ENCODE data around the gene KIF21B.

The KIF21B gene

DNA sequence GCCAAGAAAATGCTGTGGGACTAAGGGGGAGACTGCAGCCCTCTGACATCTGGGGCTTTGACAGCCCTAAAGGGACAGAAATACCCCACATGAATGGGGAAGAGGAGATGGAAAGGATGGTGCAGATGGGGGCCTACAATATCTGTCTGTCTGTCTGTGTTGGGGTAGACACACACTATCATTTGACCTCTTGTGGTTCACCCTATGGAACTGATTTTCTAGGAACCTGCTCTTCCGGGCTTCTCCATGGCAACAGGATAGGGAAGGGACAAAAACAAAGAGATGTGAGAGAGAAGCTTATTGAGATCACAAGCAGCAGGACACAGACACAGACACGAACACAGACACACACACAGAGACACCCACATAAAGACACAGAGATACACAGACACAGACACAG, 17.1 kb downstream of the KIF21B start:
- Histone ChIP-seq H3K27ac (ENCODE audit: low read length) (no peak overlapping the region), H3K4me3 (ENCODE audit: low read depth in 1 of 2, low read length in 2 of 2) (no peak overlapping the region), H3K27me3 (ENCODE audit: low read depth, low read length) (no peaks in the 10 kb centered on the region), H3K4me1 (ENCODE audit: control insufficient read depth in 1 of 2, insufficient read depth in 2 of 2, low read length in 2 of 2) (no peaks in the 10 kb centered on the region), H3K36me3 (ENCODE audit: control insufficient read depth in 1 of 2, insufficient read depth in 2 of 2, low read length in 2 of 2) (peaks cover 0 to 4% of the 10 kb centered on the region in 2 donors), H3K9me3 (ENCODE audit: control insufficient read depth in 1 of 2, low read length in 2 of 2) (no peaks in the 10 kb centered on the region)

DNA sequence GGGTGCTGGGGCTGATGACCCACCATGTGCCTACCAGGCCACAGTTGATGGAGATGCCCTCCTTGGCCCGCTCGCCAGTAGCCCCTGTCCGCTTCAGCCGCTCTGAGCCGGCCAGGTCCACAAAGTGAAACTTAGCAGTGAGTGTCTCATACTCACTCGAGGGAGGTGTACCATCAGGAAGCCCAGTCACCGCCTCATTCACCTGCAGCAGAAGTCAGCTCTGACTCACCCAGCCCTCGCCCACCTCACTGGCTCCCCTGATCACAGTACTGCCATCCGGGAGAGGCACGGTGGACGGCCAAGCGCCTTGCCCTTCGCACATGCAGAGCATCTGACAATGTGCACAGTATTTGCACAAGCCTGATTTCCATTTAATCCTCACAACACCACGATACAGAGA, 18.8 kb downstream of the KIF21B start:
- Histone ChIP-seq H3K36me3 (ENCODE audit: control insufficient read depth in 1 of 2, insufficient read depth in 2 of 2, low read length in 2 of 2) (peaks cover 4 to 7% of the 10 kb centered on the region in 2 donors), H3K27me3 (ENCODE audit: low read depth, low read length) (no peaks in the 10 kb centered on the region), H3K4me1 (ENCODE audit: control insufficient read depth in 1 of 2, insufficient read depth in 2 of 2, low read length in 2 of 2) (no peaks in the 10 kb centered on the region), H3K27ac (ENCODE audit: low read length) (no peak overlapping the region), H3K4me3 (ENCODE audit: low read depth in 1 of 2, low read length in 2 of 2) (no peak overlapping the region), H3K9me3 (ENCODE audit: control insufficient read depth in 1 of 2, low read length in 2 of 2) (no peaks in the 10 kb centered on the region)

DNA sequence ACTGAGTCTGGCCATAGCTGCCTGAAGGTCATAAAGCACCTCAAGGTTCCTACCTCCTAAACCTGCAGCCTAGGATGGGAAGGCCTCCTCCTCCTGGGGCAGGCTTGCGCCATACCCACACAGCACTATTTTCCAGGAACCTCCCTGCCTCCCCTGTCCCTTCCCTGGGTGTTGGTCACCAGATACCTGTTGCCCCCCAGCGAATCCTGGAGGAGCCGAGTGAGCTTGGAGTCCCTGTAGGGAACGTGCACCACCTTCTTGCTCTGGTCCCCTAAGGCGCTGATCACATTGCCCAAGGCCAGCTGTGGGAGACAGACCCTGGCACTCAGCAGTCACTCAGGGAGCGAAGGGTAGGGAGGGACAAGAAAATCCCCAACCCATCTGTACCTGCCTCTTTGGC, 19.4 kb downstream of the KIF21B start:
- no peak overlapping the region for H3K4me3 ChIP-seq (ENCODE audit: low read depth in 1 of 2, low read length in 2 of 2)
- no peaks in the 10 kb centered on the region for H3K9me3 ChIP-seq (ENCODE audit: control insufficient read depth in 1 of 2, low read length in 2 of 2)
- H3K27ac ChIP-seq (ENCODE audit: low read length) = no peak overlapping the region
- no peaks in the 10 kb centered on the region for H3K27me3 ChIP-seq (ENCODE audit: low read depth, low read length)
- no peaks in the 10 kb centered on the region for H3K4me1 ChIP-seq (ENCODE audit: control insufficient read depth in 1 of 2, insufficient read depth in 2 of 2, low read length in 2 of 2)
- H3K36me3 ChIP-seq (ENCODE audit: control insufficient read depth in 1 of 2, insufficient read depth in 2 of 2, low read length in 2 of 2) = peaks cover 4 to 8% of the 10 kb centered on the region in 2 donors

DNA sequence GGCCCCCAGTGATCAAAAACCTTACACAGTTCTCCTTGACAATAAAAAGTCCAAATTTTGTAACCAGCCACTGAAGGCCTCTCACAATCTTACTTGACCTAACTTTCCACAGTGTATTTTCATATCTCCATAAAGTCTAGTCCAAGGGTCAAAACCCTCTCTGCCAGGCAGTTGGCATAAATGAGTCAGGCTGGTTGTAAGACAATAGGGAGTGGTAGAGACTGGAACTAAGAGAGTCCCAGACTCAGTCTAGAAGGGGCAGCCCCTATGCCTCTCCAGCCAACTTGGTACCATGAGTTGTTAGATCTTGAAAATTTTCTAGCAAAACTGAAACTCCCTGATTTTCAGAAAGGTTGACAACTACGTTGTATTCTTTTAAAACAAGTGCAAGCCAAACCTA, 21.0 kb downstream of the KIF21B start:
- Histone ChIP-seq H3K4me3 (ENCODE audit: low read depth in 1 of 2, low read length in 2 of 2) (no peak overlapping the region), H3K27ac (ENCODE audit: low read length) (no peak overlapping the region), H3K36me3 (ENCODE audit: control insufficient read depth in 1 of 2, insufficient read depth in 2 of 2, low read length in 2 of 2) (peaks cover 4 to 8% of the 10 kb centered on the region in 2 donors), H3K9me3 (ENCODE audit: control insufficient read depth in 1 of 2, low read length in 2 of 2) (no peaks in the 10 kb centered on the region), H3K27me3 (ENCODE audit: low read depth, low read length) (no peaks in the 10 kb centered on the region), H3K4me1 (ENCODE audit: control insufficient read depth in 1 of 2, insufficient read depth in 2 of 2, low read length in 2 of 2) (no peaks in the 10 kb centered on the region)

DNA sequence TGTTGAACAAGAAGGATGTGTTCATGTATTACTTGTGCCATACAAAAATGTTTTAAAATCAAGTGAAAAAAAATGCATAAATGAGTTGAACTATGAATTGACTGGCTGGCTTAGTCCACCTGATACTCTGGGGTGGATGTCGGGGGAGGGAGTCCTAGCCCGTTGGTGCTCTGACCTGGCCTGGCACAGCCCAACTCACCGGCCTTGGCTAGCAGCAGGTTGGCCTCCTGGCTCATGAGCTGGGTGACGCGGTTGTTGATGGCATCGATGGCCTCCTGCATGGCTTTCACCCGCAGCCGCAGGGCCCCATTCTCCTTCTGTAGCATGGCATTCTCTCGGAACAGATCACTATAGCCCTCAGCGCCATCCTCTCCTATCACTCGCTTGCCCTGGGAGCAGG, 21.6 kb downstream of the KIF21B start:
- Histone ChIP-seq H3K36me3 (ENCODE audit: control insufficient read depth in 1 of 2, insufficient read depth in 2 of 2, low read length in 2 of 2) (peaks cover 4 to 8% of the 10 kb centered on the region in 2 donors), H3K9me3 (ENCODE audit: control insufficient read depth in 1 of 2, low read length in 2 of 2) (no peaks in the 10 kb centered on the region), H3K27me3 (ENCODE audit: low read depth, low read length) (no peaks in the 10 kb centered on the region), H3K4me1 (ENCODE audit: control insufficient read depth in 1 of 2, insufficient read depth in 2 of 2, low read length in 2 of 2) (no peaks in the 10 kb centered on the region), H3K27ac (ENCODE audit: low read length) (no peak overlapping the region), H3K4me3 (ENCODE audit: low read depth in 1 of 2, low read length in 2 of 2) (no peak overlapping the region)

DNA sequence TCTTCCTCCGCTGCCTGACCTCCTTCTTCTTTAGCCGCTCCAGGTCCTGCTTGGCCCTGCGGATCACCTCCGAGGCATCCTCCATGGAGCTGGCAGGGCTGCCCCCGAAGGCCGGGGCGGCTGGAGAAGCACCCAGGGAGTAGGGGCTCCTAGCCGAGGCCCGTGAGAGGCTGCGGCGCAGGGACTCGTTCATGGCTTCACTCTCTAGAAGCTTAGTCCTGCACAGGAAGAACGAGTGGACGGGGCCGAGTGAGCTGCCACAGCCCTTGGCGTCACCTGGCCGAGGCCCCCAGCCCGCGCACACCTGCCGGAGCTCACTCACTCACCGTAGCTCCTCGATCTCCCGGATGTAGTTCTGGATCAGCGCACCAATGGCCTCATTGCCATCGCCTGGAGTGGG, 23.1 kb downstream of the KIF21B start:
- H3K9me3 ChIP-seq (ENCODE audit: control insufficient read depth in 1 of 2, low read length in 2 of 2) = no peaks in the 10 kb centered on the region
- no peak overlapping the region for H3K27ac ChIP-seq (ENCODE audit: low read length)
- H3K4me3 ChIP-seq (ENCODE audit: low read depth in 1 of 2, low read length in 2 of 2) = no peak overlapping the region
- H3K27me3 ChIP-seq (ENCODE audit: low read depth, low read length) = no peaks in the 10 kb centered on the region
- peaks cover 4 to 8% of the 10 kb centered on the region in 2 donors for H3K36me3 ChIP-seq (ENCODE audit: control insufficient read depth in 1 of 2, insufficient read depth in 2 of 2, low read length in 2 of 2)
- no peaks in the 10 kb centered on the region for H3K4me1 ChIP-seq (ENCODE audit: control insufficient read depth in 1 of 2, insufficient read depth in 2 of 2, low read length in 2 of 2)

DNA sequence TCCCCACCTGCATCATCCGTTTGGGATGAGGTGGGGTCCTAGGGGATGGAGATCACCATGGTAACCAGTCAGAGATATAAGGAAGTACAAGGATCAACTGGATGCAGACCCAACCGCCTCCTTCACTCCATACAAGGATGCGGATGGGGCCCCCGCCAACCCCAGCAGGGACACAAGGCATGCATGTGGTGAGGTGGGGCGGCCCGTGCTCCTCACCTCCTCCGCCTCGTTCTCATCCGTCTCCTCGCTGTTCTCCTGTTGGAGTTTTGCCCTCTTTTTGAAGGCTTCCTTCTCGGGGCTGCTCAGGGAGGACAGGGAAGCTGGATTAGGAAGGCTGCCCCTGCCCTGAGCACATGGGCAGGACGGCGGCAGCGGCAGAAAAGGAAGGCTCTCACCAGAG, 23.8 kb downstream of the KIF21B start:
- H3K36me3 ChIP-seq (ENCODE audit: control insufficient read depth in 1 of 2, insufficient read depth in 2 of 2, low read length in 2 of 2) = peaks cover 4 to 8% of the 10 kb centered on the region in 2 donors
- H3K9me3 ChIP-seq (ENCODE audit: control insufficient read depth in 1 of 2, low read length in 2 of 2) = no peaks in the 10 kb centered on the region
- H3K27ac ChIP-seq (ENCODE audit: low read length) = no peak overlapping the region
- no peaks in the 10 kb centered on the region for H3K27me3 ChIP-seq (ENCODE audit: low read depth, low read length)
- H3K4me1 ChIP-seq (ENCODE audit: control insufficient read depth in 1 of 2, insufficient read depth in 2 of 2, low read length in 2 of 2) = no peaks in the 10 kb centered on the region
- no peak overlapping the region for H3K4me3 ChIP-seq (ENCODE audit: low read depth in 1 of 2, low read length in 2 of 2)

DNA sequence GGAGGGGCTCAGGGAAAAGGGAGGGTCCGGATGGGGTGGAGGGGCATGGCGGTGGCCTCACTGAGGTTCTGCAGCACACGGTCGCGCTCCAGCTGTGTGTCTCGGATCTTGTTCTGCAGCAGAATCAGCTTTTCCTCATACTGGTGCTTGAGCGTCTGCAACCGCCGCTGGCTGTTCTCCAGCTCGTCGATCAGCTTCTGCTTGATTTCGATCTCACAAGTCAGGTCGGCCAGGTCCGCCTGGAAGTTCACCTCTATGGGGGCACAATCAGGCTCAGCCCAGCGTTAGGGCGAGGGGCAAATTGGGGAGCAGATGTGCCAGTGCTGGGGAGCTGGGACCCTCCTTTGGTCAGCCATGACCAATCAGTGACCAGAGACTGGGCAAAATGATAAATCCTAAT, 25.2 kb downstream of the KIF21B start:
- Histone ChIP-seq H3K9me3 (ENCODE audit: control insufficient read depth in 1 of 2, low read length in 2 of 2) (no peaks in the 10 kb centered on the region), H3K27me3 (ENCODE audit: low read depth, low read length) (no peaks in the 10 kb centered on the region), H3K27ac (ENCODE audit: low read length) (no peak overlapping the region), H3K36me3 (ENCODE audit: control insufficient read depth in 1 of 2, insufficient read depth in 2 of 2, low read length in 2 of 2) (peaks cover 0 to 8% of the 10 kb centered on the region in 2 donors), H3K4me1 (ENCODE audit: control insufficient read depth in 1 of 2, insufficient read depth in 2 of 2, low read length in 2 of 2) (no peaks in the 10 kb centered on the region), H3K4me3 (ENCODE audit: low read depth in 1 of 2, low read length in 2 of 2) (no peak overlapping the region)

DNA sequence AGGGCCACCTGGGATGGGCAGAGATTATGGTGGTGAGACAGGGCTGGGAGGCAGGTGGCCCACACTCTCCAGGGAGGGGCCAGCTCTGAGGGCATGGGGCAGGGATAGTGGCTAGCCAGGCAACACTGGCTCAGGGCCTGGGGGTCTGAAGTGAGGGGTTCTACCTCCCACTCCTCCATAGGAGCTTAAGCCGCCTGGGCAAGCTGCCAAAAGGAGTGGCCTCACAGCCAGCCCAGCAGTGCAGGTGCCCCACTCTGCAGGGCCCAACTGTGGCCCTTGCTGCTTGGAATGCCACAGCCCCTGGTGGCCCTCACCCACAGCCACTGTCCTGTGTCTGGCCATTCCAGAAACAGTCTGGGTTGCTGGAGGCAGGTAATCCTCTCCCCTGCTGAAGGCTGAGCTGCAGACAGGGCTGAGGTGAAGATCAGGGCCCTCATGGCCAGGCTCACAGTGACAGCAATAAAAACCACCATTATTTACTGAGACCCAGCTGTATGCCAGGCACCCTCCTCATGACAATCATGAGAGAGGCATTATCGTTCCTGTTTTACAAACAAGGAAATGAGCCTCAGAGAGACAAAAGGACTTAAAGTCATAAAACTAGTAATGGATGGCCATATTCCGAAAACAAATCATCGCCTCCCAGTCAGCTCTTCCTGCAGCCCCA, 31.0 kb downstream of the KIF21B start:
- Histone ChIP-seq H3K4me3 (ENCODE audit: low read depth in 1 of 2, low read length in 2 of 2) (no peak overlapping the region), H3K9me3 (ENCODE audit: control insufficient read depth in 1 of 2, low read length in 2 of 2) (no peaks in the 10 kb centered on the region), H3K36me3 (ENCODE audit: control insufficient read depth in 1 of 2, insufficient read depth in 2 of 2, low read length in 2 of 2) (peaks cover 3 to 14% of the 10 kb centered on the region in 2 donors), H3K27me3 (ENCODE audit: low read depth, low read length) (no peaks in the 10 kb centered on the region), H3K27ac (ENCODE audit: low read length) (no peak overlapping the region), H3K4me1 (ENCODE audit: control insufficient read depth in 1 of 2, insufficient read depth in 2 of 2, low read length in 2 of 2) (no peaks in the 10 kb centered on the region)

DNA sequence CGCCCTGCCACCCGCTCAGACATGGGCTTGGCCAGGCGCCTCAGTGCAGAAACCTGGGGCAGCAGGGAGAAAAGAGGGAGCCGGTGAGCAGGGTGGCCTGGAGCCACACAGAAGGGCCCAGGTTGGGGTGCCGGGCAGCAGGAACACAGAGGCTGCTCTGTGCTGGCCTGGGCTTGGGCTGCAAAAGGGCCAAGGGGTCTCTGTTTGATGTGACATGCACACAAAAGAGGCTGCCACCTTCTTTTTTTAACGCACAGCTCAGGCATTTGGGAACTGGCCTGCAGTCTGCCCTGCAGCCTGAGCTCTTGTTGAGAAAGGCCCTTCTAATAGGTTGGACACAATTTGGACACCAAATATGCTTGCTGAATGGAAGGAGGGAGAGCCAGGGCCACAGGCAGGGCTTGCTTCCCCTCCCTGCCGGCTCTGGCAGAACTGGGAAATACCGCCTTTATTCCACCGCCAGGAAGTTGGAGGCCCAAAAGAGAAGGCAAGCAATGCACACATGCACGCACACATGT, 32.4 kb downstream of the KIF21B start:
- H3K27ac ChIP-seq (ENCODE audit: low read length) = no peak overlapping the region
- peaks cover 3 to 14% of the 10 kb centered on the region in 2 donors for H3K36me3 ChIP-seq (ENCODE audit: control insufficient read depth in 1 of 2, insufficient read depth in 2 of 2, low read length in 2 of 2)

DNA sequence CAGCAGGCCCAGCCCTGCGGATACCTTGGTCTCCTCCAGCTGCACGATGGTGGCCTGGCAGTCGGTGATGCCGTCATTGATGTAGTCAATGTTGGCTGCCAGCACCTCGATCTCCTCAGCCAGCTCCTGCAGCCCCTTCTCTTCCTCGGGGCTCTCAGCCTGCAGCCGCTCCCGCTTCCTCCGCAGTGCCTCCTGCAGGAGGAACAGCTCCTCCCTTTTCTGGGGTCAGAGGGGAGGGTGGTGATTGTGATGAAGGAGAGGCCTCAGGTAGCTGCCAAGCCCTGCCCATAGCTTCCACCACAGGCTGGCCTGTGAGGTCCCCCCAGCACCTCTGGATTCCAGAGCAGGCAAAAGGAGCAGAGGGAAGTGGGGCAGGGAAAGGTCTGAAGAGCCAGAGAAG, 33.4 kb downstream of the KIF21B start:
- no peak overlapping the region for H3K27ac ChIP-seq (ENCODE audit: low read length)
- no peaks in the 10 kb centered on the region for H3K27me3 ChIP-seq (ENCODE audit: low read depth, low read length)
- H3K36me3 ChIP-seq (ENCODE audit: control insufficient read depth in 1 of 2, insufficient read depth in 2 of 2, low read length in 2 of 2) = peaks cover 3 to 14% of the 10 kb centered on the region in 2 donors

More for the DNA sequence above, 32.4 kb downstream of the KIF21B start:
- no peaks in the 10 kb centered on the region for H3K9me3 ChIP-seq (ENCODE audit: control insufficient read depth in 1 of 2, low read length in 2 of 2)
- H3K27me3 ChIP-seq (ENCODE audit: low read depth, low read length) = no peaks in the 10 kb centered on the region
- H3K4me1 ChIP-seq (ENCODE audit: control insufficient read depth in 1 of 2, insufficient read depth in 2 of 2, low read length in 2 of 2) = no peaks in the 10 kb centered on the region
- no peak overlapping the region for H3K4me3 ChIP-seq (ENCODE audit: low read depth in 1 of 2, low read length in 2 of 2)

DNA sequence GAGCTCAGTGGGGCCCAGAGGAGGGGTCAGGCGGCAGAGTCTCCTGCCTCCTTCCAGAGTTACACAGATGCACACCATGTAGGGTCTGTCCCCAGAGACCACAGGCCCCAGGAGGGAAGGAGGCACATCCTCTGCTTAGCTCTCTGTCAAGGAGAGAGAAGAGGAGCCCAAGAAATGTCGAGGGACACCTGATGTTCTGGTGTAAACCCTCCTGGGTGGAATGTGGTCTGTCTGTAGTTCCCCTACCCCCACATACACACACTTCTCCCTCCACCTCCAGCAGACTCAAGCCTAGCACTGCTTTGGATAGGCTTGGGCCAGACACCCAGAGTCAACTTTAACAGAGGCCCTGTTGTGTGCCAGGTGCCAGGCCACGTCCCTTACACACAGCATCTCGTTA, 34.2 kb downstream of the KIF21B start:
- no peak overlapping the region for H3K4me3 ChIP-seq (ENCODE audit: low read depth in 1 of 2, low read length in 2 of 2)
- no peak overlapping the region for H3K27ac ChIP-seq (ENCODE audit: low read length)
- H3K27me3 ChIP-seq (ENCODE audit: low read depth, low read length) = no peaks in the 10 kb centered on the region
- no peaks in the 10 kb centered on the region for H3K4me1 ChIP-seq (ENCODE audit: control insufficient read depth in 1 of 2, insufficient read depth in 2 of 2, low read length in 2 of 2)
- H3K36me3 ChIP-seq (ENCODE audit: control insufficient read depth in 1 of 2, insufficient read depth in 2 of 2, low read length in 2 of 2) = peaks cover 3 to 14% of the 10 kb centered on the region in 2 donors
- H3K9me3 ChIP-seq (ENCODE audit: control insufficient read depth in 1 of 2, low read length in 2 of 2) = no peaks in the 10 kb centered on the region

More for the DNA sequence above, 33.4 kb downstream of the KIF21B start:
- Histone ChIP-seq H3K9me3 (ENCODE audit: control insufficient read depth in 1 of 2, low read length in 2 of 2) (no peaks in the 10 kb centered on the region), H3K4me3 (ENCODE audit: low read depth in 1 of 2, low read length in 2 of 2) (no peak overlapping the region), H3K4me1 (ENCODE audit: control insufficient read depth in 1 of 2, insufficient read depth in 2 of 2, low read length in 2 of 2) (no peaks in the 10 kb centered on the region)
